Measurements from ENCODE around the gene PDGFRB.

Gene PDGFRB

GRCh38 chr5:150114102-150114641 lies 41.5 kb downstream of the PDGFRB start:
- Histone ChIP-seq H3K4me2 (ENCODE audit: low read depth, low read length, poor library complexity, severe bottlenecking) (no peak overlapping the region), H3K27ac (ENCODE audit: low read depth, low read length) (no peak overlapping the region)

GRCh38 chr5:150113047-150113744 lies 42.4 kb downstream of the PDGFRB start:
- Histone ChIP-seq H4K20me1 (ENCODE audit: low read depth, low read length) (no peaks in the 10 kb centered on the region), H3K4me2 (ENCODE audit: low read depth, low read length, poor library complexity, severe bottlenecking) (no peak overlapping the region), H3F3A (ENCODE audit: insufficient read depth) (no peaks in the 10 kb centered on the region), H3K9me3 (ENCODE audit: insufficient read depth, low read length) (no peaks in the 10 kb centered on the region), H3K27ac (ENCODE audit: low read depth, low read length) (no peak overlapping the region), H3K4me3 (ENCODE audit: insufficient read depth, low read length, poor library complexity, severe bottlenecking) (no peak overlapping the region), H3K36me3 (ENCODE audit: low read length) (no peaks in the 10 kb centered on the region), H3K9me2 (replicated peaks; ENCODE audit: insufficient read depth, low read length) (no peaks in the 10 kb centered on the region), H3K9ac (ENCODE audit: low read length) (no peak overlapping the region), H2AFZ (ENCODE audit: low read depth, low read length, severe bottlenecking) (no peak overlapping the region), H3K27me3 (ENCODE audit: low read length) (no peaks in the 10 kb centered on the region), H3K79me2 (ENCODE audit: insufficient read depth, low read length) (no peaks in the 10 kb centered on the region)
- TF ChIP-seq CTCF (IDR thresholded peaks at IDR 0.05; ENCODE audit: insufficient read depth, low read length, poor library complexity, severe bottlenecking) (no peak), EZH2phosphoT487 (conservative IDR thresholded peaks at IDR 0.05; ENCODE audit: low read length) (no peak)

More at GRCh38 chr5:150114102-150114641, 41.5 kb downstream of the PDGFRB start:
- no peak overlapping the region for H3K4me3 ChIP-seq (ENCODE audit: insufficient read depth, low read length, poor library complexity, severe bottlenecking)
- no peaks in the 10 kb centered on the region for H4K20me1 ChIP-seq (ENCODE audit: low read depth, low read length)
- H3K9me3 ChIP-seq (ENCODE audit: insufficient read depth, low read length): no peaks in the 10 kb centered on the region
- H3K36me3 ChIP-seq (ENCODE audit: low read length): no peaks in the 10 kb centered on the region
- no peaks in the 10 kb centered on the region for H3F3A ChIP-seq (ENCODE audit: insufficient read depth)
- H3K79me2 ChIP-seq (ENCODE audit: insufficient read depth, low read length): no peaks in the 10 kb centered on the region
- no peaks in the 10 kb centered on the region for H3K9me2 ChIP-seq (replicated peaks; ENCODE audit: insufficient read depth, low read length)
- H3K9ac ChIP-seq (ENCODE audit: low read length): no peak overlapping the region
- H3K27me3 ChIP-seq (ENCODE audit: low read length): no peaks in the 10 kb centered on the region
- no peak overlapping the region for H2AFZ ChIP-seq (ENCODE audit: low read depth, low read length, severe bottlenecking)
- TF ChIP-seq EZH2phosphoT487 (conservative IDR thresholded peaks at IDR 0.05; ENCODE audit: low read length): no peak
- no peak for TF ChIP-seq CTCF (IDR thresholded peaks at IDR 0.05; ENCODE audit: insufficient read depth, low read length, poor library complexity, severe bottlenecking)

- no peak for TF ChIP-seq CTCF (IDR thresholded peaks at IDR 0.05; ENCODE audit: insufficient read depth, low read length, poor library complexity, severe bottlenecking)
- no peak for TF ChIP-seq EZH2phosphoT487 (conservative IDR thresholded peaks at IDR 0.05; ENCODE audit: low read length)
Observed at GRCh38 chr5:150112201-150113046, 43.2 kb downstream of the PDGFRB start.

More at GRCh38 chr5:150112201-150113046, 43.2 kb downstream of the PDGFRB start:
- no peaks in the 10 kb centered on the region for H3K79me2 ChIP-seq (ENCODE audit: insufficient read depth, low read length)
- H3K27me3 ChIP-seq (ENCODE audit: low read length): no peaks in the 10 kb centered on the region
- H4K20me1 ChIP-seq (ENCODE audit: low read depth, low read length): no peaks in the 10 kb centered on the region
- H3K9me2 ChIP-seq (replicated peaks; ENCODE audit: insufficient read depth, low read length): no peaks in the 10 kb centered on the region
- H3F3A ChIP-seq (ENCODE audit: insufficient read depth): no peaks in the 10 kb centered on the region
- H3K9ac ChIP-seq (ENCODE audit: low read length): no peak overlapping the region
- no peak overlapping the region for H3K4me2 ChIP-seq (ENCODE audit: low read depth, low read length, poor library complexity, severe bottlenecking)
- no peaks in the 10 kb centered on the region for H3K36me3 ChIP-seq (ENCODE audit: low read length)
- no peak overlapping the region for H3K4me3 ChIP-seq (ENCODE audit: insufficient read depth, low read length, poor library complexity, severe bottlenecking)
- no peak overlapping the region for H3K27ac ChIP-seq (ENCODE audit: low read depth, low read length)
- H2AFZ ChIP-seq (ENCODE audit: low read depth, low read length, severe bottlenecking): no peak overlapping the region
- no peaks in the 10 kb centered on the region for H3K9me3 ChIP-seq (ENCODE audit: insufficient read depth, low read length)

All from SU-DHL-6 (cell line).